Left kidney (tissue), 1 donor: ENCODE results near the gene TMEM86A. TPM values are rescaled to one million over a fixed set of nuclear protein-coding genes. Genes with fewer than 3 reads are reported as not detected.

ENCODE experiments used
- polyA plus RNA-seq: library from polyadenylated mRNA; unstranded; fragments of 120-200 nt; gene quantifications from one replicate; pipeline ENCODE4 v1.2.1, GENCODE V29; 2013; ENCODE audit not compliant: insufficient read length

TMEM86A gene
- polyA plus RNA-seq, 1 donor = 8.1 TPM

Other genes with a start within 250 kb of the TMEM86A start
- 1.5 TPM for gene LDHAL6A, start 242.9 kb upstream of the TMEM86A start, polyA plus RNA-seq
- gene TSG101, start 171.8 kb upstream of the TMEM86A start, polyA plus RNA-seq = 158 TPM
- 27.1 TPM for gene UEVLD, start 110.0 kb upstream of the TMEM86A start, polyA plus RNA-seq
- gene MISFA, start 99.0 kb upstream of the TMEM86A start, polyA plus RNA-seq = 18.2 TPM
- 30.5 TPM for gene SPTY2D1, start 64.4 kb upstream of the TMEM86A start, polyA plus RNA-seq
- 1.9 TPM for gene IGSF22, start 27.4 kb downstream of the TMEM86A start, polyA plus RNA-seq
- 0.81 TPM for gene PTPN5, start 93.0 kb downstream of the TMEM86A start, polyA plus RNA-seq
- gene MRGPRX1, start 240.6 kb downstream of the TMEM86A start, polyA plus RNA-seq = not detected